RKO (cell line): Measurements from ENCODE around the gene IGSF21.

Experiments
- DNase-seq: peaks from one replicate; pipeline ENCODE4 v3.0.0-alpha.2; 2016; ENCODE audit warnings: low spot score

Gene IGSF21

DNA sequence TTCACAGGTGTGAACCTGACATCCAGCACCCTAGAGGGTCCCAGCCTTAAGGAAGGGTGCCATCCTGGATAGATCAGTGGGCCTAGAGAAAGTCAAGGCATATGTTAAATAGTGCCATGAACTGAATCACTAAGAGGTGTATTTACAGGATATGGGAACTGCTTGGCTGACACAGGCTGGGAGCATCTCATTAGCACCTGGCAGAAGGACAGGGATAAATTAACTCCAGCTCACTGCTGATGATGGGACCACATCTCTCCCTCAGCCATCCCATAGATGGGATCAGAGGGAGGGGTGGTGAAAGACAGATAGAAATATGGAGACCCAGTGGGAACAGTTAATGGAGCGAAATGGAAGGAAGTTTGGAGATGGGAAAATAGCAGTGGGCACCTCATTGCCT, 122.0 kb downstream of the IGSF21 start:
- no peak for DNase-seq

- DNase-seq = no peak
Observed at GRCh38 chr1:18230321-18230720, 122.7 kb downstream of the IGSF21 start.

- no peak for DNase-seq
Observed at GRCh38 chr1:18230840-18231239, 123.2 kb downstream of the IGSF21 start.

DNA sequence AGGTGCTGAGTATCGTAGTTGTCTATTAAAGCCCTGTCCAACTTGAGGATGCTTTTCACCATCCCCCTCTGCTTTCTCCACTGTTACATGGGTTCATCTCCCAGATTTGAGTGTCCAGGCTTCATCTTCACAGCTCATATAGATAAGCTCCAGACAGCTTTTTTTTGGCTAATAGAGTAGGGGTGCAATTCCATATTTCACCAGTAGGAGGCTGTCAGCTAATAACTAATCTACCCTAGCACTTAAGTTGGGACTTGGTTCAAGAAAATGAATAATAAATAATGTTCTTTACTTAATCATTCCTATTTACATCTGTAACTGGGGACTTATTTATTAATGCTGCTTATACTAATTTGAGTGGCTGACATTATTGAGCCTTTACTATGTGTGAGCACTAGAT, 124.5 kb downstream of the IGSF21 start:
- DNase-seq = no peak

DNA sequence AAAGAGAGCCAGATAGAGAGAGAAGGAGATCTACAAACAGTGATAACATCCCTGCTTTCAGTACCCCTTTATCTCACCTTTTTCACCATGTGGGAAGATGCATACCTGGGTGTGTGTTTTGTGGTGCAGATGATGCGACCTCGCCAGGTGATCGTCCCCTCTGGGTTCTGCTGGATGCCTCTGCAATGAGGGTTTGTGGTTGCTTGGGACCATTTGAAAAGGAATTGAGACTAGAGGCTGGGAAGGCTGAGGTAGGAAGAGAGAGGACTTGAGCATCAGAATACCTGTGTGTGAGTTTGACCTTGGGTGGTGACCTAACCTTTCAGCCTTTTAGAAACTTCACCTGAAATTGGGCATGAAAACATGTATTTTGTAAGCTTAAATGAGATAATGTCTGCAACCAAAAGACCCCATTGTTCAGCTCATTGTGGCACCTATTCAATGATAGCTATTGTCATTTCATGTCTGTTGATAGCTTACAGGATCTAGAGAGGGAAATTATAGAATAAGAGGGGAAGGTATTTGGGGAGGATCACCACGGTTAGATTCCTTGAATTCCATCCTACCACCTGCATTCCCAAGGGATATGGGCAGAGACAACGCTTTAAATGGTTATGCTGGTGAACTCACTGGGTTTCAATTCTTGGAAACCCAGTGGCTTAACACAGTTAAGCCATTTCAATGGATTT, 125.7 kb downstream of the IGSF21 start:
- no peak for DNase-seq

- peak; percentile 71 for DNase-seq
Observed at GRCh38 chr1:18234790-18235242, 127.2 kb downstream of the IGSF21 start.

GRCh38 chr1:18237371-18237770, 129.8 kb downstream of the IGSF21 start:
- no peak for DNase-seq

DNA sequence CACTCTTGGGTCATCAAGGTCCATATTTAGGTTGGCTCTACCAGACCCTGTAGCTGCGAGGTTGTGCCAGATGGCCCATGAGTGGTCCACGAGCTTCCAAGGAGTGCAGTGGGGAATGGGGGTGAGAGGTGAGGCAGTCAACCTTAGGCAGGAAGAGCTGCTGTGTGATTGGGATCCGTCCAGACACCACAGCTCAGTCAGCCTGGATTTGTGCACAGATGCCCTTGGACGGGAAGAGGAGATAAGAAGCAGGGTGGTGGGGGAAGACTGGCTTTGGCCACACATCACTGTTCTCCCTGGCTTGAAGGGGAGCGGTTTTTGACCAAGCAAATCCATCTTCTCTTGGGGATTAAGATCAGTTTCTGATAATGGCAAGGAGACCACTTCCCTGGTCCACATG, 130.6 kb downstream of the IGSF21 start:
- DNase-seq = no peak

DNA sequence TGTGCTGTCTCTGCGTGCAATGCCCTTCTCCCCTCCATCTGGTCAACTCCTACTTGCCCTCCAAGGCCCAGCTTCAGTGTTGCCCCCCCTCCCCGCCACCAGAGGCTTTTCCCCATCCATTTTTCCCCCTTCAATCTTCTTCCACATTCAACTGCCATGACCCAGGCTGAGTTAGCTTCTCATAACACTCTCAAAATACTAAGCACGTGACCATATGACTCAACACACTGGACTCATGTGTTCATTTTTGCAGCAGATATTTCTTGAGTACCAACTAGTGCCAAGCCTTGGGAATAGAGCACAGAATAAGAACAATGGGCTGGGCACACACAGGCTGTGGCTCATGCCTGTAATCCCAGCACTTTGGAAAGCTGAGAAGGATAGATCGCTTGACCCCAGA, 132.1 kb downstream of the IGSF21 start:
- no peak for DNase-seq

- no peak for DNase-seq
Observed at GRCh38 chr1:18240906-18241305, 133.3 kb downstream of the IGSF21 start.

- no peak for DNase-seq
Observed at GRCh38 chr1:18241891-18242290, 134.3 kb downstream of the IGSF21 start.

- DNase-seq = no peak
Observed at GRCh38 chr1:18243503-18244175, 136.0 kb downstream of the IGSF21 start.

- no peak for DNase-seq
Observed at GRCh38 chr1:18244762-18245161, 137.2 kb downstream of the IGSF21 start.

DNA sequence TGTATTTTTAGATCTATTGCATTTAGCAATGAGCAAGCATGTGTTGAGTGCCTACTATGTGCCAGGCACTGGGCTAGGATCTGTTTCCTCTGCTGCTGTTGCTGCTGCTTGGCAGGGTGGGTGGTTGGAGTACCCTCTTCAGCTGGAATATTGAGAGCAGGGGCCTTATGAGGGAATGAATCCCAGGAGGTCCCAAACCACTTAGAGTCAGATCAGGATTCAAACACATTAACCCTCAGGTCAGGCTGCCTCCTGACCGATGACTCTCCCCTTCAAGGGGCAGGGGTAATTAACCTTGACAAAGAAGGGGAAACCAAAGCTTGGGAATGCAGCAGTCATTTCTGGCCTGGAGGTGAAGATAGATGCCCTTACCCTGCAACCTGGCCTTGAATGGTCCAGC, 138.0 kb downstream of the IGSF21 start:
- DNase-seq = no peak

DNA sequence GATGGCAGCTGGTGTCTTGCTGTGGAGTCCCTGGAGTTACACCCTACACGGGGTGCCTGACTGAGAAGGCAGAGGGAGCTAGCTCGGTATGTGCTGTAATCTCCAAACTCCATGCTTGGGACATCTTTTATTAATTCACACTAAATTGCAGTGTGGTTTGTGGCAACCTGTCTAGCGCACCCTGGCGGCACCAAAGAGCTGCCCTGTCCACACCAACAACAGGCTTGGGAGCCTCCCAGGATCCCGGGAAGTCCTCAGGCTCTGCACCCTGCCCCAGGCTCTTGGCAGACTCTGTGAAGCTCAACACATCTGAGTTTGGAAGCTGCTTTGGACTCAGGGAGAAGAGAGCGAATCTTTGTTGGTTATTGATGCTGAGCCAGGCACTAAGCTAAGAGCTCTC, 138.9 kb downstream of the IGSF21 start:
- no peak for DNase-seq

DNA sequence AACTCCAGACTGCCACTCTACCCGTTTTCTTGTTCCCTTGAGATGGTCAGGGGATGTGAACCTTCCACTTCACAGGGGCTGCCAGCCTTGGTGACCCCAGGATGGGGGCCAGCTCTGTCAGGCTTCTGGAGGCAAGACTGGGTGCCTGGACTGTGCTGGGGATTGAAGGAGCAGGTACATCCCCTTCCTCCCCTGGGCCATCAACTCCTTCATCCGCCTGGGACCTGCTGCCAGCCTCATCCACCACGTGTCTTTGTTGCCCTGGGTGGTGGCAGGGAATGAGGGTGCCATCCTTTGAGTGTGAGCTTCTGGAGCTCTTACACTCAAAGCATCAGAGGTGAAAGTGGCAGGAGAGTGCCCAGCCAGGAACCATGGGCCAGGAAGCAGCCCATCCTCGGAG, 139.6 kb downstream of the IGSF21 start:
- DNase-seq = no peak

- no peak for DNase-seq
Observed at GRCh38 chr1:18249631-18250030, 142.0 kb downstream of the IGSF21 start.

DNA sequence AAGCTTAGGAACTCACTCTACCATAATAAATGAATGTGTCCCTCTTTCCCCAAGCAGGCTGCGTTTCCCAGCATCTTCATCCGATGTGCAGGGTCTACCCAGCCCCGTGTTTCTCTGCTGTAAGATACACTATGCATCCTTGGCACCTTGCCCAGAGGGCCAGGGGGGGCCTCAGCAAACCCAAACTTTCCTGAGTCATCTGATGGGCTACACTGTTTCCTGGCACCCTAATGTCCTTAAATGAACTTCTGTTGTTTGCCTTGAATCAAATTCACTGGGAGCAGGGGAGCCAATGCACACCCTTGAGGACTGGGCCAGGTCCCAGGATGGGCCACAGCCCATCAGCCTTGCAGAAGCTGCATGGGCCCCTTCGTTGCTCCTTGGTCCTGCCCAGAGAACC, 145.5 kb downstream of the IGSF21 start:
- no peak for DNase-seq

GRCh38 chr1:18256282-18257235, 149.0 kb downstream of the IGSF21 start:
- DNase-seq = peak; percentile 45

GRCh38 chr1:18257778-18258177, 150.2 kb downstream of the IGSF21 start:
- DNase-seq = no peak

GRCh38 chr1:18261891-18262290, 154.3 kb downstream of the IGSF21 start:
- DNase-seq = no peak

- no peak for DNase-seq
Observed at GRCh38 chr1:18262726-18263125, 155.1 kb downstream of the IGSF21 start.
